Erythroblast (primary cell): ENCODE results near the gene HIPK2.

ENCODE experiments used
- GATA1 ChIP-seq: IDR thresholded peaks from 2 replicates; pipeline ENCODE4 v1.6.1; 2011; ENCODE audit warnings: low read depth, mild to moderate bottlenecking, control low read depth, low read length, moderate library complexity
- POLR2A ChIP-seq: IDR thresholded peaks from 2 replicates; pipeline ENCODE4 v1.6.1; 2011; ENCODE audit warnings: mild to moderate bottlenecking, low read length

DNA sequence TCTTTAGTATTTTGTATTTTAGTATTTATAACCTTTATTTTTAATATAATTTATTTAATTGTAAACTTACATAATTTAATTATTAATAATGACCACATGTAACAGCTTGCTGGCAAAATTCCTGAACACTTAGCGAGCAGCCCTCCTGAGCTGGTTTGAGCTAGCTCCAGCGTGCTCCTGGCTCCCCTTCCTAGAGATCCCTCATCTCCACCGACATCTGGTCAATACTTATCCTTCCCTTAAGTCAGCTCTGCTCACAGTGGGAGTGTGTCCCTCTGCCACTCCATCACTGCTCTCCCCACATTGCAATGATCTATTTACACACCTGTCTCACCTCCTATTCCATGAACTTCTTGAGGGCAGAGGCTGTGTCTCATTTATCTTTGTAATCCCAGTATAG is 30.6 kb upstream of the HIPK2 start:
- TF ChIP-seq POLR2A: no peak
- TF ChIP-seq GATA1: no peak
